Activated CD4-positive, alpha-beta T cell treated with anti-CD3 and anti-CD28 coated beads, Interleukin-2, amount 50 U/mL, for 1 hour (primary cell): ENCODE results near the gene EFCAB11.

Experiments
- DNase-seq: peaks from one replicate; pipeline ENCODE4 v3.0.0-alpha.2; 2020

EFCAB11 gene

GRCh38 chr14:89755816-89756215 is 198.7 kb downstream of the EFCAB11 start:
- no peak for DNase-seq

GRCh38 chr14:89753828-89754412 is 200.6 kb downstream of the EFCAB11 start:
- DNase-seq = no peak

DNA sequence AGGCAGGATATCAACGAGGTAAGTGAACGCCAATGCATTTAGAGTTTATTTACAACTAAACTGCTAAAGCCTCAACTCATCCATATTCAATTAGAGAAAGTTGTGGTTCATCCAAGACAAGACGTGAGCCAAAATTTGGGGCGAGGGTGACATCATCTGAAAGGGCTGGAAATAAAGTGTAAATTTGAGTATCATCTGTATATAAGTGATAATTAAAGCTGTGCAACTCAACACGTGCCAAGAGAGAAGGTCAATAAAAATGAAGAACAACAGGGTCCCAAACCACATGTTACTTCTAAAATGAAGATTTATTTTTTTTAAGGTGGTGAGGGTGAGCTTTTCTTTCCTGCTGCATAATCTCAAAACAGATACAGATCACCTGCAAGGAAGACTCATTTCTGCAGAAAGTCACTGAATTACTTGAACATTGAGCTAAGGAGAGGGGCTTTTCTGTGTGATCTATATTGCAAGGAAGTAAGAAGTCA is 203.6 kb downstream of the EFCAB11 start:
- no peak for DNase-seq

GRCh38 chr14:89750281-89750755 is 204.2 kb downstream of the EFCAB11 start:
- no peak for DNase-seq

DNA sequence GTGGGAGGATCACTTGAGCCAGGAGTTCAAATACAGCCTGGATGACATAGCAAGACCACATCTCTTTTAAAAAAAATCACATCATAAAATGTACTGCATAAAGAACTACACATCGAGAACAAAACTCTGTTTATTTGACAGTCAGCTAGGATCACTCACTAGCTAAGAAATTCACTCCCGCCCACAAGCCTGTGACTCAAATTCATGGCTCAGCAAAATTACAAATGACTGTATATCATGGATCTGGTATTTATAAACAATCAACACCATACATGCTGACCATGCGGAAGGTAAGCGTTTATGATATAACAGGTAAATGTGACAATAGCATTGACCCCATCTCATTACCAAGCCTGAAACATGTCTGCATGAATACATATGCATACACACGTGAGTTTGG is 206.5 kb downstream of the EFCAB11 start:
- DNase-seq = no peak

- DNase-seq = no peak
These were observed 207.4 kb downstream of the EFCAB11 start for GRCh38 chr14:89747126-89747525.

DNA sequence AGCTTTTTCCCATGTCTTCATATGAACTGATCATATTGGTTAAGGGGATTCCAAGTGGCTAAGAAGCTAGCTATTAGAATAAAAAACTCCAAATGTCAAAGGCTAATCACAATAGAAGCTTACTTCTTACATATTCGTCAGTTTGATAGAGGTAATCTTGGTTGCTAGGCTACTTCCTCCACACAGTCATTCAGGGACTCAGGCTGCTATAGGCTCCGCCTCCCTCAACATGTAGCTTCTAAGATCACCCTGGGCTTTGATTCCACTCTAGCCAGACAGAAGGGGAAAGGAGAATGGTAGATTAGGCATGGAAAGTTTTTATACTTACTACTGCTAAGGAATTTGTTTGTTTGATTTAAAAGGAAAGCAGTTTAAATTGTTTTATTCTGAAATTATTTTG is 207.9 kb downstream of the EFCAB11 start:
- no peak for DNase-seq

GRCh38 chr14:89746135-89746534 is 208.4 kb downstream of the EFCAB11 start:
- DNase-seq = no peak
